Muscle of leg (tissue), 16 donors: Measurements from ENCODE around the gene GYPC. TPM values are rescaled to one million over a fixed set of nuclear protein-coding genes. Genes with fewer than 3 reads are reported as not detected.

ENCODE experiments used
- DNase-seq: peaks from one replicate; pipeline ENCODE4 v3.0.0; 2013
- H3K27ac ChIP-seq: one replicate; pipeline ENCODE4 v1.5.1; 2013; ENCODE audit warnings: mild to moderate bottlenecking, low read length, control low read depth
- H3K27me3 ChIP-seq: one replicate; pipeline ENCODE4 v1.6.1; 2013; ENCODE audit warnings: low read length; ENCODE audit not compliant: control insufficient read depth, insufficient read depth
- H3K36me3 ChIP-seq: one replicate; pipeline ENCODE4 v1.6.1; 2013; ENCODE audit warnings: low read length; ENCODE audit not compliant: control insufficient read depth, insufficient read depth
- H3K4me1 ChIP-seq: one replicate; pipeline ENCODE4 v1.6.1; 2013; ENCODE audit warnings: low read length; ENCODE audit not compliant: control insufficient read depth, insufficient read depth
- H3K4me3 ChIP-seq: one replicate; pipeline ENCODE4 v1.5.1; 2013; ENCODE audit warnings: low read length, control low read depth
- H3K9me3 ChIP-seq: replicated peaks from 2 replicates; pipeline ENCODE4 v1.6.1; 2013; ENCODE audit warnings: low read depth, low read length; ENCODE audit not compliant: control insufficient read depth
- WGBS: methylation state at CpG from one replicate; pipeline ENCODE4 v1.1.5; 2013; ENCODE audit warnings: missing lambda C conversion rate; ENCODE audit not compliant: insufficient coverage; 5-methylcytosine and 5-hydroxymethylcytosine counted together
- long read RNA-seq, 11 donors: transcript quantifications; one replicate each; lab custom pipeline, GENCODE V29; 2026
- polyA plus RNA-seq, 8 donors: library from polyadenylated mRNA; unstranded; fragments of 120-200 nt; gene quantifications; one replicate each; pipeline versions ENCODE4 v1.2.1 to v1.2.3, GENCODE V29; 2013; ENCODE audit warnings: inconsistent platforms in 1 of 8, low replicate concordance in 1 of 8; ENCODE audit not compliant: insufficient read length in 8 of 8, insufficient read depth in 1 of 8
- total RNA-seq: library from RNA; stranded (reverse); fragments of 120-200 nt; gene quantifications from one replicate; pipeline ENCODE4 v1.2.4, GENCODE V29; 2013

Gene GYPC
- 116 TPM for total RNA-seq
- 100 to 1,000 TPM; 101 to 123 (median 115) TPM for polyA plus RNA-seq
- long read RNA-seq, donor 1, transcript GYPC-201 (4 exons, 1,246 nt), result major isoform, 28 of 74 reads
- long read RNA-seq, donor 1, partial matches to known transcripts, result 42 of 74 reads
- long read RNA-seq, donor 1, other reads (novel, unspliced or antisense), result 0 of 74 reads
- long read RNA-seq, donor 2, transcript GYPC-201 (4 exons, 1,246 nt), result major isoform, 6 of 80 reads
- long read RNA-seq, donor 2, partial matches to known transcripts, result 74 of 80 reads
- long read RNA-seq, donor 2, other reads (novel, unspliced or antisense), result 0 of 80 reads
- long read RNA-seq, donor 3, transcript GYPC-201 (4 exons, 1,246 nt), result major isoform, 93 of 213 reads
- long read RNA-seq, donor 3, transcript GYPC-203 (3 exons, 932 nt), result minor isoform, 7 of 213 reads
- long read RNA-seq, donor 3, partial matches to known transcripts, result 112 of 213 reads
- long read RNA-seq, donor 3, other reads (novel, unspliced or antisense), result 0 of 213 reads
- long read RNA-seq, donor 4, transcript GYPC-201 (4 exons, 1,246 nt), result major isoform, 56 of 172 reads
- long read RNA-seq, donor 4, partial matches to known transcripts, result 112 of 172 reads
- long read RNA-seq, donor 4, other reads (novel, unspliced or antisense), result 0 of 172 reads
- long read RNA-seq, donor 5, transcript GYPC-203 (3 exons, 932 nt), result minor isoform, 10 of 414 reads
- long read RNA-seq, donor 5, transcript GYPC-201 (4 exons, 1,246 nt), result major isoform, 144 of 414 reads
- long read RNA-seq, donor 5, partial matches to known transcripts, result 260 of 414 reads
- long read RNA-seq, donor 5, other reads (novel, unspliced or antisense), result 0 of 414 reads
- long read RNA-seq, donor 6, transcript GYPC-203 (3 exons, 932 nt), result minor isoform, 14 of 621 reads
- long read RNA-seq, donor 6, transcript GYPC-201 (4 exons, 1,246 nt), result major isoform, 133 of 621 reads
- long read RNA-seq, donor 6, partial matches to known transcripts, result 474 of 621 reads
- long read RNA-seq, donor 6, other reads (novel, unspliced or antisense), result 0 of 621 reads
- long read RNA-seq, donor 7, transcript GYPC-201 (4 exons, 1,246 nt), result major isoform, 72 of 424 reads
- long read RNA-seq, donor 7, transcript GYPC-203 (3 exons, 932 nt), result minor isoform, 7 of 424 reads
- long read RNA-seq, donor 7, partial matches to known transcripts, result 345 of 424 reads
- long read RNA-seq, donor 7, other reads (novel, unspliced or antisense), result 0 of 424 reads
- long read RNA-seq, donor 8, transcript GYPC-201 (4 exons, 1,246 nt), result major isoform, 55 of 69 reads
- long read RNA-seq, donor 8, transcript GYPC-203 (3 exons, 932 nt), result minor isoform, 9 of 69 reads
- long read RNA-seq, donor 8, partial matches to known transcripts, result 5 of 69 reads
- long read RNA-seq, donor 8, other reads (novel, unspliced or antisense), result 0 of 69 reads
- long read RNA-seq, donor 9, transcript GYPC-201 (4 exons, 1,246 nt), result major isoform, 52 of 55 reads
- long read RNA-seq, donor 9, partial matches to known transcripts, result 0 of 55 reads
- long read RNA-seq, donor 9, other reads (novel, unspliced or antisense), result 0 of 55 reads
- long read RNA-seq, donor 10, transcript GYPC-201 (4 exons, 1,246 nt), result major isoform, 98 of 566 reads
- long read RNA-seq, donor 10, transcript GYPC-203 (3 exons, 932 nt), result minor isoform, 6 of 566 reads
- long read RNA-seq, donor 10, partial matches to known transcripts, result 462 of 566 reads
- long read RNA-seq, donor 10, other reads (novel, unspliced or antisense), result 0 of 566 reads
- long read RNA-seq, donor 11, transcript GYPC-201 (4 exons, 1,246 nt), result major isoform, 68 of 309 reads
- long read RNA-seq, donor 11, partial matches to known transcripts, result 237 of 309 reads
- long read RNA-seq, donor 11, other reads (novel, unspliced or antisense), result 0 of 309 reads

- Histone ChIP-seq H3K27me3 (no peaks in the 10 kb centered on the region), H3K4me1 (peaks cover 43% of the 10 kb centered on the region), H3K36me3 (peaks cover 9% of the 10 kb centered on the region), H3K4me3 (peak within 1 kb of the TSS; percentile 73), H3K27ac (peak within 1 kb of the TSS; percentile 97), H3K9me3 (no peaks in the 10 kb centered on the region)
- 5% methylated on average over 46 of the region's 51 CpGs for WGBS
- DNase-seq, result peak; percentile 89
Measured at GRCh38 chr2:126655500-126656430, at the start of gene GYPC. GYPC (plus strand) TSS chr2:126656158; CDS start chr2:126656264, 106 bp downstream.

DNA sequence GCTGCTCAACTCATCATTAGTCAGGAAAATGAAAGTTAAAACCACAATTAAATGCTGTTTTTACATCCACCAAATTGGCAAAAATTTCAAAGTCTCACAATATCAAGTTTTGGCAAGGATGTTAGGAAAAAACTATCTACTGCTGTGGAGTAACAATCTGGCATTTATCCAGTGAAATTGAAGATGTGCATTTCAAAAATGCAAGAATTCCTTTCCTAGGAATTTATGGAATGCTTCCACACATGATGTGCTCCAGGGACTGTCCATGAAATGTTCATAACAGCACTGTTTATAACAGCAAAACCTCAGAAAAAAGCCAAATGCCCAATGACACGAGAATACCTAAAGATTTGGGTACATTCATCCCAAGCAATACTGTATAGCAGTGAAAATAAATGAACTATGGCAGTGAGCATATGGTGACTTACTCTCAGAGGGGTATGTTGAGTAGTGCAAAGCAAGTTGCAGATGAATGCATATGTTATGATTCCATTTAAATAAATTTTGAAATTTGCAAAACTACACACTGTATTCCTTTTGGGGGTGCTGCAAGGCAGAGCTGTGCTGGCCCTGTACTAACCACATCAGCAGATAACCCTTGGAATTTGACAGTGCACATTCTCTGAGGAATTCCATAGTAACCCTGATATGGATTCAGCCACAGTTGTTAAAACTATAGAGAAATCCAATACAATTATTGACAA is 41.3 kb upstream of the GYPC start:
- H3K9me3 ChIP-seq, result peaks cover 3% of the 10 kb centered on the region

GRCh38 chr2:126616606-126617069 is 39.3 kb upstream of the GYPC start:
- Histone ChIP-seq H3K36me3 (no peaks in the 10 kb centered on the region), H3K27me3 (no peaks in the 10 kb centered on the region), H3K9me3 (no peaks in the 10 kb centered on the region), H3K27ac (no peak overlapping the region), H3K4me1 (no peaks in the 10 kb centered on the region), H3K4me3 (no peak overlapping the region)
- DNase-seq, result no peak
- WGBS, result 75% methylated on average over 2 of the region's 6 CpGs

More for the DNA sequence above, 41.3 kb upstream of the GYPC start:
- no peaks in the 10 kb centered on the region for H3K27me3 ChIP-seq
- no peaks in the 10 kb centered on the region for H3K36me3 ChIP-seq
- no CpG with 5 or more reads among the region's 1 CpG for WGBS
- DNase-seq, result peak; percentile 78
- no peak overlapping the region for H3K4me3 ChIP-seq
- no peak overlapping the region for H3K27ac ChIP-seq
- H3K4me1 ChIP-seq, result no peaks in the 10 kb centered on the region

DNA sequence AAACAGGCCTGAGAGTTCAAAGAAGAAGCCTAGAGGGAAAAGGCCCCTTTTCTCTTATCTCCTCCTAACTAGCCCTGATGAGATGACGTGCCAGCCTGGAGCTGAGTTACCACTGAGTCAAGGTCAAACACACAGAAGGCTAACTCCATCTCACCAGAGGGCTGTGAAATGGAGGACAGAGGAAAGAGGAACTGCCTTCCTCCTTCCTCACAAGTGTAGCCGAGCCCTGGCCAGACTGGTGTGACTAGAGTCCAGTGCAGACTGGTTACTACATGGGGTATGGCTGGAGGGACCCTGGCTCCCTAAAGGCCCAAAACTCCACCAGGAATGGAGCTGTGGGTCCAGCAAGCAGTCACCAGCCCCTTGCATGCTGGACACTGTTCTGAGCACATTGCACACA is 35.7 kb upstream of the GYPC start:
- no peak for DNase-seq
- H3K9me3 ChIP-seq, result no peaks in the 10 kb centered on the region
- H3K27me3 ChIP-seq, result no peaks in the 10 kb centered on the region
- whole genome bisulfite sequencing, result 80% methylated on average over 1 of the region's 2 CpGs
- no peak overlapping the region for H3K4me3 ChIP-seq
- H3K4me1 ChIP-seq, result no peaks in the 10 kb centered on the region
- H3K36me3 ChIP-seq, result no peaks in the 10 kb centered on the region
- H3K27ac ChIP-seq, result no peak overlapping the region

DNA sequence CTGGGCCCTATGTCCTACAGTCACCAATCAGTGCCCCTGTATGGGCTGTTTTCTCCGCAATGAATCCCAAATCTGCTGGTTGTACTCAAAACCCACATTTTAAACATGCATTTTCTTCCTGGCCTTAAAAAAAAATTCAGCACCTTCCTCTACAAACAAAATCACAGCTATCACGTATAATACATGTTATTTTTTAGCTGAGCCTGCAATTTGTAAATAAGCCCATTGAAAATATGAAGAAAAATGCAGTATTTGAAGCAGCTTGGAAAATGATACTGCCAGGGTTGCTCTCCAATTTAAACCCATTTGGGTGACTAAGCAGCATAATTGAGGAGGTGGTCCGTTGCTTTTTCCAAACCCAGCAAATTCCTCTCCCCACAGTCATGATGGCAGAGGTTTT is 33.0 kb upstream of the GYPC start:
- Histone ChIP-seq H3K36me3 (no peaks in the 10 kb centered on the region), H3K27me3 (no peaks in the 10 kb centered on the region), H3K27ac (no peak overlapping the region), H3K9me3 (no peaks in the 10 kb centered on the region), H3K4me1 (no peaks in the 10 kb centered on the region), H3K4me3 (no peak overlapping the region)
- WGBS, result 73% methylated on average over 1 of the region's 3 CpGs
- DNase-seq, result no peak

GRCh38 chr2:126627643-126628042 is 28.3 kb upstream of the GYPC start:
- Histone ChIP-seq H3K27me3 (no peaks in the 10 kb centered on the region), H3K4me1 (no peaks in the 10 kb centered on the region), H3K36me3 (no peaks in the 10 kb centered on the region), H3K9me3 (no peaks in the 10 kb centered on the region), H3K27ac (no peak overlapping the region), H3K4me3 (no peak overlapping the region)
- DNase-seq, result no peak
- WGBS, result 80% methylated on average over 1 of the region's 2 CpGs

DNA sequence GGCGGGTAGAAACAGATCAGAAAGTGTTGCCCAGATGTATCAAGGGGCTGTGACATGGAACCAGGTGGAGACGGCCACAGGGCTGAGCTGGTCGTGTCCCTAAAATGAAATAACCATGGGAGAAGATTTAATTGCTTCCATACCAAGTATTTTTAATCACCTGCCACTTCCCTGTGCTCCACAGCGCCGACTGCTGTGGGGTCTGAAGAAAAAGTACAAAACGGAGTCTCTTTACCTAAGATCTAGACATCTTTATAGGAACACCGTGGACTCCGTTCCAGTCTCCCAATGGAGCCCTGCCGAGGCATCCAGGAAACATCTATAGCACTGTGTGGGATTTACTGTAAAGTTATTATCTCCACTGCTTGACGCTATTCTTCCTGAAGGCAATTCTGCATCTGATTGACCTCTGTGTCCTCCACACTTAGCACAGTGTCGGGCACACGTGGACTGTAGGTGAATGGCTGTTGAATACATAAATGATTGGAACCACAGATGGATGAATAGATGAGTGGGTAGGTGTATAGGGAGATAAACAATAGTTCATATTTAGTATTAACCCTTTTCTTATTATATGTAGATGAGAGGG is 21.6 kb upstream of the GYPC start:
- H3K4me3 ChIP-seq, result no peak overlapping the region
- no peaks in the 10 kb centered on the region for H3K27me3 ChIP-seq
- H3K27ac ChIP-seq, result no peak overlapping the region
- WGBS, result 50% methylated on average over 2 of the region's 12 CpGs
- peaks cover 3% of the 10 kb centered on the region for H3K4me1 ChIP-seq
- DNase-seq, result no peak
- no peaks in the 10 kb centered on the region for H3K9me3 ChIP-seq
- no peaks in the 10 kb centered on the region for H3K36me3 ChIP-seq

- Histone ChIP-seq H3K9me3 (no peaks in the 10 kb centered on the region), H3K27me3 (no peaks in the 10 kb centered on the region), H3K4me1 (peaks cover 3% of the 10 kb centered on the region), H3K27ac (no peak overlapping the region), H3K4me3 (no peak overlapping the region), H3K36me3 (no peaks in the 10 kb centered on the region)
- WGBS, result no CpG with 5 or more reads among the region's 1 CpG
- DNase-seq, result peak; percentile 30
Measured at GRCh38 chr2:126635281-126635680, 20.7 kb upstream of the GYPC start.
